GM23248 (cell line): ENCODE results near the gene GRIA4. TPM values are rescaled to one million over a fixed set of nuclear protein-coding genes. Genes with fewer than 3 reads are reported as not detected.

Experiments
- DNase-seq: peaks from one replicate; pipeline ENCODE4 v3.0.0-alpha.2; 2015
- H2AFZ ChIP-seq: fragments of 200-600 bp; sonication (generic); 2 replicates; pipeline ENCODE4 v1.6.1; 2016; ENCODE audit warnings: antibody characterized with exemption
- H3F3A ChIP-seq: fragments of 200-600 bp; sonication (generic); 2 replicates; pipeline ENCODE4 v1.6.1; 2016; ENCODE audit warnings: mild to moderate bottlenecking, antibody characterized with exemption, mixed run types; ENCODE audit not compliant: insufficient read depth
- H3K27ac ChIP-seq: fragments of 200-600 bp; sonication (generic); 2 replicates; pipeline ENCODE4 v1.5.1; 2016; ENCODE audit warnings: mild to moderate bottlenecking
- H3K27me3 ChIP-seq: fragments of 200-600 bp; sonication (generic); replicated peaks from 2 replicates; pipeline ENCODE4 v1.6.1; 2016; ENCODE audit warnings: mild to moderate bottlenecking; ENCODE audit not compliant: insufficient read depth
- H3K36me3 ChIP-seq: fragments of 200-600 bp; sonication (generic); 2 replicates; pipeline ENCODE4 v1.6.1; 2016; ENCODE audit warnings: low read depth, mild to moderate bottlenecking
- H3K4me1 ChIP-seq: fragments of 200-600 bp; sonication (generic); 2 replicates; pipeline ENCODE4 v1.6.1; 2016; ENCODE audit warnings: mild to moderate bottlenecking; ENCODE audit not compliant: insufficient read depth
- H3K4me2 ChIP-seq: fragments of 200-600 bp; sonication (generic); one replicate; pipeline ENCODE4 v1.6.1; 2016; ENCODE audit warnings: mild to moderate bottlenecking; ENCODE audit not compliant: unreplicated experiment
- H3K4me3 ChIP-seq: fragments of 200-600 bp; sonication (generic); 2 replicates; pipeline ENCODE4 v1.5.1; 2016; ENCODE audit warnings: mild to moderate bottlenecking
- H3K79me2 ChIP-seq: fragments of 200-600 bp; sonication (generic); 2 replicates; pipeline ENCODE4 v1.6.1; 2016; ENCODE audit warnings: mild to moderate bottlenecking; ENCODE audit not compliant: insufficient read depth
- H3K9ac ChIP-seq: fragments of 200-600 bp; sonication (generic); 2 replicates; pipeline ENCODE4 v1.6.1; 2016; ENCODE audit warnings: mild to moderate bottlenecking
- H3K9me2 ChIP-seq: fragments of 200-600 bp; sonication (generic); 2 replicates; pipeline ENCODE4 v1.6.1; 2016; ENCODE audit warnings: mixed run types, mild to moderate bottlenecking, moderate library complexity; ENCODE audit not compliant: insufficient read depth
- H3K9me3 ChIP-seq: fragments of 200-600 bp; sonication (generic); one replicate; pipeline ENCODE4 v1.6.1; 2017; ENCODE audit warnings: low read depth
- H4K20me1 ChIP-seq: fragments of 200-600 bp; sonication (generic); 2 replicates; pipeline ENCODE4 v1.6.0; 2016; ENCODE audit not compliant: insufficient read depth
- EZH2 ChIP-seq: fragments of 200-600 bp; sonication (generic); IDR thresholded peaks from 2 replicates; pipeline ENCODE4 v1.6.1; 2018; ENCODE audit warnings: antibody characterized with exemption, mild to moderate bottlenecking; ENCODE audit not compliant: insufficient read depth, poor library complexity, severe bottlenecking
- EZH2phosphoT487 ChIP-seq: fragments of 200-600 bp; sonication (generic); IDR thresholded peaks from 2 replicates; pipeline ENCODE4 v1.6.1; 2018; ENCODE audit warnings: antibody characterized with exemption, moderate library complexity, mild to moderate bottlenecking, low read depth; ENCODE audit not compliant: insufficient read depth
- WGBS, 2 experiments: methylation state at CpG; one replicate each; pipeline ENCODE4 v1.1.6; 2015 to 2017; ENCODE audit warnings: low lambda C conversion rate in 2 of 2, low coverage in 1 of 2; ENCODE audit errors: missing lambda C conversion rate in 2 of 2; 5-methylcytosine and 5-hydroxymethylcytosine counted together
- in situ Hi-C: fragments of 300-500 bp; cut with MboI; formaldehyde crosslinking; loops from 2 replicates; pipeline ENCODE4 v1.15.0; 2020
- polyA plus RNA-seq: library from polyadenylated mRNA; unstranded; fragments of >200 nt; fragmentation: Nextera tagmentation; extraction: Ambion mirVana; gene quantifications from 2 replicates; pipeline ENCODE4 v1.2.1, GENCODE V29; 2016
- total RNA-seq: library from RNA; depleted of rRNA; stranded (reverse); fragments of >200 nt; shearing (Covaris generic); gene quantifications from 2 replicates; pipeline ENCODE4 v1.2.3, GENCODE V29; 2014

The GRIA4 gene
- total and polyA plus RNA-seq, 2 experiments from 2014 or later: not detected

DNA sequence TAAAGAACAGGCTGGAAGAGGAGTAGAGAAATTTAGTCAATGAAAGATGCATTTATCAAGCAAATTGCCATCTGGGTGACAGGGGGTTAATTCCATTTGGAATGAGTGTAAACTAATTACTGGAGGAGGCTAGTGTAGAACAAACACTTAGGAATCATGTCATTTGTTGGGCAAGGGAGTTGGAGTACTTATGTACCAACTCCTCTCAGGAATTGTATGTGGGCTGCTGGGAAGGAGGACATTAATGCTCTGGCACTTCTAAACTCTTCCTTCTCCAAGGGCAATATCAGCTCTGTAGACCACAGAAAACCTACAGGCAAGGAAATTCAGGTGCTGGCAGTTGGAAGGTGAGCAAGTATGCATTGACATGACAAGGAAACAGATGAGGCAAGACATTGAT is 271.2 kb downstream of the GRIA4 start:
- H4K20me1 ChIP-seq: no peaks in the 10 kb centered on the region
- no peak overlapping the region for H3K4me3 ChIP-seq
- H3K9me3 ChIP-seq: no peaks in the 10 kb centered on the region
- H3K27me3 ChIP-seq: no peaks in the 10 kb centered on the region
- H3K79me2 ChIP-seq: no peaks in the 10 kb centered on the region
- H3F3A ChIP-seq: no peaks in the 10 kb centered on the region
- H3K27ac ChIP-seq: no peak overlapping the region
- no peak for DNase-seq
- H3K4me2 ChIP-seq: no peak overlapping the region
- H2AFZ ChIP-seq: no peak overlapping the region
- H3K9ac ChIP-seq: no peak overlapping the region
- TF ChIP-seq EZH2phosphoT487: no peak
- TF ChIP-seq EZH2: no peak
- H3K9me2 ChIP-seq: peaks cover 4% of the 10 kb centered on the region; the same call in 1 of the 2 replicates
- H3K36me3 ChIP-seq: no peaks in the 10 kb centered on the region
- H3K4me1 ChIP-seq: no peaks in the 10 kb centered on the region
- in situ Hi-C loops: no loop called here

DNA sequence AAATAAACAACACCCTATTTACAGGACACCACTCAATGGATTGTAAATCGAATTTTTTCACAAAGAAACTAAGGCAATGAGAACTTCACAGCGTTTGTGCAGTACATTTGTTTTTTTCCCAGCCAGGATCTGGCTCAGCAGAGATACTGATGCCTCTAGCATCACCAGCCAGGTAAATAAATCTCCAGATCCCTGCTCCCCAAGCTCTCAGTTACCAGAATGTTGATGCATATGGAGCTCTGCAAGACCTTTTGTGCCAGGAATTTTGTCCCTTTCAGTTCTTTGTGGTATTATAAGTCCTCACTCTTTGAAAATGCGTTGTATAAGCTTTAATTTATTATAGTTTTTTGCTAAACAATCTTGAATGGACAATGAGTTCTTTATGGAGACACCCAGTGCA is 274.6 kb downstream of the GRIA4 start:
- no peaks in the 10 kb centered on the region for H3K36me3 ChIP-seq
- no peaks in the 10 kb centered on the region for H3K9me3 ChIP-seq
- peaks cover 4% of the 10 kb centered on the region; the same call in 1 of the 2 replicates for H3K9me2 ChIP-seq
- no peaks in the 10 kb centered on the region for H3F3A ChIP-seq
- WGBS, 2 experiments: 16 to 19% methylated on average over 3 of the region's 3 CpGs
- H3K27ac ChIP-seq: no peak overlapping the region
- TF ChIP-seq EZH2: no peak
- no peak for TF ChIP-seq EZH2phosphoT487
- in situ Hi-C loops: no loop called here
- DNase-seq: no peak
- no peaks in the 10 kb centered on the region for H3K4me1 ChIP-seq
- H3K79me2 ChIP-seq: no peaks in the 10 kb centered on the region
- no peak overlapping the region for H3K4me2 ChIP-seq
- H4K20me1 ChIP-seq: no peaks in the 10 kb centered on the region
- H3K27me3 ChIP-seq: no peaks in the 10 kb centered on the region
- no peak overlapping the region for H3K4me3 ChIP-seq
- H3K9ac ChIP-seq: no peak overlapping the region
- H2AFZ ChIP-seq: no peak overlapping the region

DNA sequence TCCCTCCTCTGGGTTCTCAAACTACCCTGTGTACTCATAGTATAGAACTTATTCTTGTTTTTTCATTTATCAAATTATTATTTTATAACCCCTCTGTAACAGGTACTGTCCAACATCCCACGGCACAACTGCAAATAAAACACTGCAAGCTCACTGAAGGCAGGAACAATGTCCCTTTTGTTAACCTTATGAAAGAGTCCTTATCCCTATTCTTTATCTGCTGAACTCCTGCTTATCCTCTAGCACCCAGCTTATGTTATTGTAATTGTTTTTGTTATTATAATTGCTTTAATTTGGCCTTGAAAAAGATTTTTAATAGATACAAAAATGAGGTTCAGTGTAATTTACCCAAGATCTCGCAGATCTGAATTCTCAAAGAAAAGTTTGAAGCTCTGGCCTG is 281.8 kb downstream of the GRIA4 start:
- Histone ChIP-seq H3K79me2 (no peaks in the 10 kb centered on the region), H4K20me1 (no peaks in the 10 kb centered on the region), H3F3A (no peaks in the 10 kb centered on the region), H3K9me3 (no peaks in the 10 kb centered on the region), H3K9me2 (no peaks in the 10 kb centered on the region), H3K27ac (no peak overlapping the region), H3K4me3 (no peak overlapping the region), H3K4me2 (no peak overlapping the region), H2AFZ (no peak overlapping the region), H3K4me1 (no peaks in the 10 kb centered on the region), H3K36me3 (no peaks in the 10 kb centered on the region), H3K9ac (no peak overlapping the region), H3K27me3 (no peaks in the 10 kb centered on the region)
- TF ChIP-seq EZH2phosphoT487 (no peak), EZH2 (no peak)
- in situ Hi-C loops: no loop called here
- 34 to 39% methylated on average over 2 of the region's 2 CpGs for WGBS, 2 experiments
- no peak for DNase-seq

DNA sequence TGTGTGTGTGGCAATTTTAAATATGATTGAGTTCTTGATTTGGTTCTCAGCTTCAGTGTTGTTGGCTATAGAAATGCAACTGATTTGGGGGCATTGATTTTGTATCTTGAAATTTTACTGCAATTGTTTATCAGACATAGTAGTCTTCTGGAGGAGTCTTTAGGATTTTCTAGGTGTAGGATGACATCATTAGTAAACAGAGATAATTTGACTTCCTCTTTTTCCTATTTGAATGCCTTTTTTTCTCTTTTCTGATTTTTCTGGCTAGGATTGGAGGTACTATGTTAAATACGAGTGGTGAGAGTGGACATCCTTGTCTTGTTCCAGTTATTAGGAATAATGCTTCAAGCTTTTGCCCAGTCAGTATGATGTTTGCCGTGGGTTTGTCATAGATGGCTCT is 287.3 kb downstream of the GRIA4 start:
- no peak for DNase-seq
- Histone ChIP-seq H3K9me3 (no peaks in the 10 kb centered on the region), H3K4me3 (no peak overlapping the region), H3K36me3 (no peaks in the 10 kb centered on the region), H3K9me2 (no peaks in the 10 kb centered on the region), H3K4me2 (no peak overlapping the region), H3K9ac (no peak overlapping the region), H4K20me1 (no peaks in the 10 kb centered on the region), H2AFZ (no peak overlapping the region), H3F3A (no peaks in the 10 kb centered on the region), H3K27ac (no peak overlapping the region), H3K27me3 (no peaks in the 10 kb centered on the region), H3K4me1 (no peaks in the 10 kb centered on the region), H3K79me2 (no peaks in the 10 kb centered on the region)
- WGBS, 2 experiments: 37 to 45% methylated on average over 2 of the region's 2 CpGs
- in situ Hi-C loops: no loop called here
- TF ChIP-seq EZH2phosphoT487: no peak
- TF ChIP-seq EZH2: no peak

DNA sequence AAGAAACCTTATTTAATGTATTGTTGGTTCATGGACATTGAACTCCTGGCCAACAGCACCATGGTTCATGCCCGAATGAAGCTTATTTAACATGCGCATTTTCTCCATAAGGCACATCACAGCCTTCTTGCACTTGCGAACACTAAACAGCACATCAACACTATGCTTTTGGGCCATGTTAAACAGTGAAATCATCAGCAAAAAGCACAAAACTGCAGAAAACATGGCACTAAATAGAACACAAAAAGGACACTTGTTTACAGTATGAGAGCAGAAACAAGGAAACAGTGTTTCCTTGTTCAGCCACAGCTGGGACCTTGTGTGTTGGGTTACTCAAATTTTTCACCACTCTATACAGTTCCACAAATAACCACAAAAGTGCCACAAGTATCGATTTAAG is 289.9 kb downstream of the GRIA4 start:
- no peaks in the 10 kb centered on the region for H3K4me1 ChIP-seq
- H2AFZ ChIP-seq: no peak overlapping the region
- no peaks in the 10 kb centered on the region for H3K79me2 ChIP-seq
- no peaks in the 10 kb centered on the region for H3K9me3 ChIP-seq
- TF ChIP-seq EZH2 (no peak), EZH2phosphoT487 (no peak)
- DNase-seq: no peak
- H4K20me1 ChIP-seq: no peaks in the 10 kb centered on the region
- H3K27ac ChIP-seq: no peak overlapping the region
- H3K27me3 ChIP-seq: no peaks in the 10 kb centered on the region
- H3K36me3 ChIP-seq: no peaks in the 10 kb centered on the region
- H3K9ac ChIP-seq: no peak overlapping the region
- H3K4me2 ChIP-seq: no peak overlapping the region
- H3K4me3 ChIP-seq: no peak overlapping the region
- in situ Hi-C loops: no loop called here
- H3K9me2 ChIP-seq: no peaks in the 10 kb centered on the region
- no peaks in the 10 kb centered on the region for H3F3A ChIP-seq
- WGBS, 2 experiments: 61 to 66% methylated on average over 4 of the region's 4 CpGs
